SK-MEL-5 (cell line): ENCODE measurements around the gene BIRC7. TPM values are rescaled to one million over a fixed set of nuclear protein-coding genes. Genes with fewer than 3 reads are reported as not detected.
A peak's percentile ranks its signal among the peaks of the same experiment; 100 is the strongest.

Source experiments
- DNase-seq: peaks from one replicate; pipeline ENCODE4 v3.0.0-alpha.2; 2016; ENCODE audit warnings: low read depth, low spot score
- in situ Hi-C: cut with HindIII; loops from 2 replicates; pipeline ENCODE4 v1.10.0; 2016; ENCODE audit warnings: low sequenced_read_pairs, high pct_unique_total_duplicates, low pct_unique_long_range_greater_than_20kb
- polyA plus RNA-seq, 2 experiments: library from polyadenylated mRNA; depleted of rRNA; stranded (reverse); fragments of >200 nt; gene quantifications; 2 replicates each; pipeline ENCODE4 v1.2.3, GENCODE V29; 2015
- total RNA-seq: library from RNA; depleted of rRNA; stranded (reverse); fragments of >200 nt; shearing (Covaris generic); gene quantifications from 2 replicates; pipeline ENCODE4 v1.2.3, GENCODE V29; 2014; rRNA removed

The BIRC7 gene, protein sequence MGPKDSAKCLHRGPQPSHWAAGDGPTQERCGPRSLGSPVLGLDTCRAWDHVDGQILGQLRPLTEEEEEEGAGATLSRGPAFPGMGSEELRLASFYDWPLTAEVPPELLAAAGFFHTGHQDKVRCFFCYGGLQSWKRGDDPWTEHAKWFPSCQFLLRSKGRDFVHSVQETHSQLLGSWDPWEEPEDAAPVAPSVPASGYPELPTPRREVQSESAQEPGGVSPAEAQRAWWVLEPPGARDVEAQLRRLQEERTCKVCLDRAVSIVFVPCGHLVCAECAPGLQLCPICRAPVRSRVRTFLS
- 7.7 and 12.3 TPM in 2 replicates for total RNA-seq
- polyA plus RNA-seq (2015; cell fraction: cytosol; rRNA removed) = 8.4 and 9.4 TPM in 2 replicates
- polyA plus RNA-seq (2015; cell fraction: nucleus; rRNA removed) = 69.9 and 108 TPM in 2 replicates

DNA sequence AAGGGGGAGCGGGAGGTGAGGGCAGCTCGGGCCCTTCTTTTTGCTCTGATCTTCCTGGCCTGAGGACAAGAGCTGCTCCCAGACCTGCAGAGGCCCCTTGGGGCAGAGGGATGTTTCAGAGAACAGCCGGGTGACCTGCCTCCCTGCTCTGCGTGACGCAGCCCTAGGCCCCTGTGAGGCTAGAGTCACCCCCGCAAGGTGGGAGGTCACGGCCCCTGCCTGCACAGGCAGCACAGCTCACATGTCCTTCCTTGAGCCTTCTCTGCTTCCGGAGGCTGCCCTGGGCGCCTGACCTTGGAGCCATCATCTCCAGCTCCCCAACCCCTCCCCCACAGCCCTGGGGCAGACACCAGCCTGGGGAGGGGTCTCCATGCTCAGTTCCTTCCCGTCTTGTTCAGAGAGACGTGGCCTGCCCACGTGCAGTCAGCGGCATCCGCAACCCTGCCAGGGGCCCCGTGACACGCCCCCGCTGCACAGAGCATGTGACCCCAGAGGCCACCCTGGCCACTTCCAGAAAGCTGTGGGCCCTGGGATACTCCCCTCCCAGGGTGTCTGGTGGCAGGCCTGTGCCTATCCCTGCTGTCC lies at the start of gene BIRC7:
TSS of gene BIRC7 (plus strand) at position 507 of the 585 bp plus-strand sequence. CDS start 192 bp downstream, outside the sequence.
- DNase-seq = peak; percentile 37
- in situ Hi-C loops = no loop called here

DNA sequence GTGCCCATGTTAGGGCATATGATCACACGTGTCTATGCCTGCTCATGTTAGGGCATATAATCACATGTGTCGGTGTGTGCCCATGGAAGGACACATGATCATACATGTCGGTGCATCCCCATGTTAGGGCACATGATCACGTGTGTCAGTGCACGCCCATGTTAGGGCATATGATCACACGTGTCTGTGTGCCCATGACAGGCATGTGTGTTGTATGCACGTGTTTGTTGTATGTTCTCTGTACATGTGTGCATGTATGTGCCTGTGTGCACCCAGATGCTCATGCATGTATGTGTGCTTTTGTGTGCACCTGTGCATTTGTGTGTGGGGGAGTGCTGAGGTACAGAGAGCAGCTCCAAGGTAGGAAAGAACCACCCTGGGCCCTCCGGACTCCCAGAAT lies 49.6 kb upstream of the BIRC7 start:
- in situ Hi-C loops = no loop called here
- no peak for DNase-seq

DNA sequence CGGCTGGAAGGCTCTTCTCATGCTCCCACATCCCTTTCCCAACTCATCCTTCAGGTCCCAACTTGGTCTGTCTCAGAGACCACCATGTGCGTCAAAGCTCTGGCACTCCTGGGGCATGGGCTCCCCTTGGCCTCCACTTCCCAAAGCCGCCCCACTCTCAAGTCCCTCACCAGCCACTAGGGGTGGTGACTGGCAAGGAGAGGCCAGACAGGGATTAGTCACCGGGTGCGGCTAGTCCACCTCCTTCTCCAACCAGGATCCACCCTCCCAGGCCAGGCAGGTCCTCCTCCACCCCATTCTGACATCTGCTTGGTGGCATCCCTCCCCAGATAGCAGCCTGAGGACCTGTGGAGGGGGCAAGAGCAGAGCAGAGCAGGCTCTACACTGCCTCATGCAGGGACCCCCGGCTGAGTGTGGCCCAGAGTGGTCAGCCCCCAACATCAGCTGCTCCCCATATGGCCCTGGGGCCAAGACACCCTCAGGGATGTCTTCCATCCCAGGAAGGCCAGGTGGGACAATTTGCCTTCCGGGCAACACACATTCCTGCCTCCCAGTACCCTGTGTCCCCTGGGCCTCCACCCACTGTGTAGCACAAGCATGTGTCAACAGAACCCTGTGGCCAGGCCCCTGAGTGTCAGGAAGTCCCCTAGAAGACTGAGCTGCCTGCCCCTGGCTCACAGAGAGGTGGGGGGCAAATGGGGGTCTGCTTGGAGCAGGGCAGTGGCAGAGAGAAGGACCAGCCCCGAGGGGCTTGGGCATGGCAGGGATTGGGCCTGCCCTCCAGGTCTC lies 49.0 kb upstream of the BIRC7 start:
- no peak for DNase-seq
- in situ Hi-C loops = no loop called here

DNA sequence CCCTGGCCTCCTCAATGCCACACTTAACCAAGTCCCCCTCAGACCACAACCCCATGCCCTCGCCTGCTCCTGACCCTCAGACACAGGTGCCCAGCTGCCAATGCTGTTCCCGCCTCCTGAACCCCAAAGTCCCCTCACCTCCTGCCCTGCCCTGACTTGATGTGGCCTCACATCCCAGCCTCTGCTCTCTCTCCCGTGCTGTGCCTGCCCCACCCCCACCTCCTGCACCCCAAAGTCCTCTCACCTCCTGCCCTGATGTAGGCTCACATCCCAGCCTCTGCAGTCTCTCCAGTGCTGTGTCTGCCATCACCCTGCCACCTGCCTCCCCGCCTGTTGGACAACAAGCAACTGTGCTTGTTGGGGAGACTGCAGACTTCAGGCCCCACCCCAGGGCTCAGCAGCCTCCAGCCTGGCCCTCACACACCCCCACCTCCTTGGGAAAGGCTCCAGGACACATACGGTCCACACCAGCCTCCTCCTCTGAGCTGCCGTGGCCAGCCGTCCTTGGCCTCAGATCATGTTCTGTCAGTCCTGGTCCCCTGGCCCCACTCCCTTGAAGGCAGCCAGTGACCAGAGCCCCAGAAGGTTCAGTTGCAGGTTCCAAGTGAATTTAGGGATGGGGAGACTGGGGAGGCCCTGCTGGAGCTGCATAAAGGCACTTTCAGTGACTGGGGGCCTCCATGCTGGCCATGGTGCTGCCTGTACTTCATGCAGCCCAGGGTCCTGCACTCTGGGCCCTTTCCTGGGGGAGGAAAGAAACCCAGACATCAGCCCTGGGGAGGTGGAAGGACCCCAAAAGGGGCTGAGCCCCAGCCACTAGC lies 48.2 kb upstream of the BIRC7 start:
- in situ Hi-C loops = no loop called here

DNA sequence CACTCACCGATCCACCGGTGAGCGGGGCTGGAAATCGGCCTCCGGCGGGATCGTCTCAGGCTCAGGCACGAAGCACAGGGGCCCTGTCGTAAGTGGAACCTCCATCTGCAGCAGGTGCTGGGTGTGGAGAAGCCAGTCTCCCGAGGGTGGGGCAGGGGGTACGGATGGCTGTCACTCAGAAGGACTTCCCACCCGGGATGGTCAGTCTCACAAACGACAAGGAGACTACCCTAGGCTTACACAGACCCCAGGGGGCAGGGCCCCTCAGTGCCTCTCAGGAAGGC lies 47.6 kb upstream of the BIRC7 start:
- DNase-seq = no peak
- in situ Hi-C loops = no loop called here

More for the DNA sequence above, 48.2 kb upstream of the BIRC7 start:
- no peak for DNase-seq

DNA sequence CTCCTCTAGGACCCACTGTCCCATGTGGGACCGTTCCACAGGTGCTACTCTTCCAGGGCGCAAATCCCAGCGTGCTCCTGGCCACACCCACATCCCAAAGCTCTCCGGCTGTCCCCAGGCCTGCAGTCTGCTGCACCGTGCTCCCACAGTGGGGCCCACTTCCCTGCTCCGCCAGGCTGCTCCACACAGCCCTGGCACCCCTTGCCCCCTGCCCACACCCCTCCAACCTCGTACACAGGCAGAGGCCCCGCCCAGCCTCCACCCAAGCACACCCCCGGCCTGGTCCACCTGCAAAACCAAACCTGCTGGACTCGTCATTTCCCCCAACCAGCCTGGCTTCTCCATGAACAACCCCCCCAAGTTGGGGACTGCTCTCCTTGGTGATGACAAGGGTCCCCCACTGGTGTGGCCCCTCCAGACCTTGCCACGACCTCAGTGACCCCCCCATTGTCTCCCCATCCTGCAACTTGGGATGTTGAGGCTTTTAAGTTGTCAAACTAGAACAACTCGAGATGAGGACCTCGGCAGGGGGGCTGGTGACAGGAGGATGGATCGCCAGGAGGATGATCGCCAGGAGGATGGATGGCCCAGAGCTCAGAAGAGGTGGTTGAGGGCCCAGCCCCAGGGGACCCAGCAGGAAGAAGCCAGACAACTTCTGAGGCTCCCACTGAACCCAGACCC lies 46.9 kb upstream of the BIRC7 start:
- DNase-seq = no peak
- in situ Hi-C loops = no loop called here

DNA sequence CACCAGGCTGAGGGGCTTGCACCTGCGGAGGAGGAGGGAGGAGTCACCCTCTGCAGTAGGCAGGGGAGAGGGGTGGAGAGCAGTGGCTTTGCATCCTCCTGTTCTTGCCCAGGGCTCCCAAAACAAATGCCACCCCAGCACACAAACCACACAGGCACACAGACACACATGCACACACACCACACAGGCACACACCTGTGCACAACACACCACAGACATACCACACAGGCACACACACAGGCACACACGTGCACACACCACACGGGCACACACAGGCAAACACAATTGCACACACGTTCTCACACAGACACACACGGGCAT lies 46.4 kb upstream of the BIRC7 start:
- in situ Hi-C loops = no loop called here
- DNase-seq = no peak

DNA sequence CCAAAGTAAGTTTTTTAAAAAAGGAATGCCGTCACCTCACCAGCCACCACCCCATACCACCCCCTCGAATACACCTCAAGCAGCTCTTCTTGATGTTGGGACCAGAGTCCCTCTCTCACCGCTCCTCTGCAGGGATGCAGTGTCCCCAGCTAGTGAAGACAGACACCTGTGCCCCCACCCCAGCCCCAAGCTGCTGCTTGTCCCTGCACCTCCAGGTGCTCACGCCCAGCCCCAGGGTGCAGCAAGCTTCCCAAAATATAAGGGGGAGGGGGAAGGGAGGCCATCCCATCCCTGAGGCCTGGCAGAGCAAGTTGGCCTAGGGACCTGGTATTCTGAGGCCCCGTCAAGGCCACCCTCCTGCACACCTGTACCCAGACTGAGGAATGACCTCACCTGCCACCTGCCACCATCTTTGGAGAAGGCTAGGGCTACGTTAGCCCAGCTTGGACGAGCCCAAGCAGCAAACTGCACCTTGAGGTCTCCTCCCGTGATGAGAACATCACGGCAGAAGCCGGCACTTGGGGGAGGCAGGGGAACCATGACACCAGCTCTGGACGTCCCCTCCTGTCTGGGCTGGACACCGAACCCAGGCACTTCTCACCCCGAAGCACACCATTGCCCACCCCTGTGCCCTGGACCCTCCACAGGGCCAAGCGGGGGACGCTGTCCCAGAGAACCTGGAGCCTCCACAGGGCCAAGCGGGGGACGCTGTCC lies 45.7 kb upstream of the BIRC7 start:
- DNase-seq = no peak
- in situ Hi-C loops = no loop called here

DNA sequence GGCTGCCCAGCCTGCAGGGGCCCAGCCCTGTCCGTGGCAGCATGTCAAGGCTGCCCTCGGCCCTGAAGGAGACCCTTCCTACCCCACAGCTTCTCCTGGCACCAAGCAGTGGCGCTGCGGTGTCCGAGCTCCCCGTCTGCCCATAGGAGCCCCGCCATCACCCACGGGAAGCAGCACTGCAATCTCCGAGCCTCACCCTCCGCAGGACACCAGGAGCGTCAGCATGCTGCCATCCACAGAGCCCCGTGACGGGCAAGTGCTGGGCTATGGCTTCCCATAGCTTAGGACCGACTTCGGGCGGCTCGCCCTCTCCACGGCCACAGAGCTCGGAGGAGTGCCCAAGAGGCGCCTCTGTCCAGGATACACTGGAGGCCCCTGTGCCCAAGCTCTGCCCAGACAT lies 44.9 kb upstream of the BIRC7 start:
- in situ Hi-C loops = no loop called here
- DNase-seq = no peak

DNA sequence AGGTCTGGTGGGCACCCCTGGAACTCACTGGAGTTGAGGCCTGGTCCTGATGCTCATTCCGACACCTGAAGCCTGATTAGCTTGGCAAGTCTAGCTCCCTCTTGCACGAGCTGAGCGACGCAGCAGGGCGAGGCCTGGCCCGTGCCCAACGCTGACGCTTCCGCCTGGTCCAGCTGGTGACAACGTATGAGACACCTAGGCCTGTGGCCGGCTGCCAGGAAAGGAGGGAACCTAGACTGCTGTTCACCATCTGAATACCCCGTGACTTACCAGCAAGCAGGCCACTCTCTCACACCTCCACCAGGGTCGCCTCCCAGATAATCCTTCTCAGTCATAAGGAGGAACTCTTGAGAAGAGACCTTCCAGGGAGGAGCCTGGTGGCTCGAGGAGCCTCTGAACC lies 44.3 kb upstream of the BIRC7 start:
- in situ Hi-C loops = no loop called here

DNA sequence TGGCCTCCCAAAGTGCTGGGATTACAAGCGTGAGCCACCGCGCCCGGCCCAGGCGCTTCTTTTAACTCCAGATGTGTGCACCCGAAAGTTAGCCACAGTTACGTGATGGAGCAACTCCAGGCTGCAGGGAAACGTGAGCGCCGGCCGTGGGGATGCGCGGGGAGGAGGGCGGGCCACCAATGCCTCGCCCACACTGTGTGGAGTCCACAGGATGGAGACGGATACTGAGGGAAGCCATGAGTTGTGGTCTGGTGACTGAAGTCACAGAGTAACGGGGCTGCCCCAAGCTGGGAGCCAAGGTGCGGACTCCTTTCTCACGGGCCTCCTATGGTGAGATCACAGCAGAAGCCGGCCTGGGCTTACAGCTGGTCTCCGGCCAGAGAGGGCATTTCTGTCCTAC lies 43.0 kb upstream of the BIRC7 start:
- no peak for DNase-seq
- in situ Hi-C loops = no loop called here

More for the DNA sequence above, 44.3 kb upstream of the BIRC7 start:
- no peak for DNase-seq

DNA sequence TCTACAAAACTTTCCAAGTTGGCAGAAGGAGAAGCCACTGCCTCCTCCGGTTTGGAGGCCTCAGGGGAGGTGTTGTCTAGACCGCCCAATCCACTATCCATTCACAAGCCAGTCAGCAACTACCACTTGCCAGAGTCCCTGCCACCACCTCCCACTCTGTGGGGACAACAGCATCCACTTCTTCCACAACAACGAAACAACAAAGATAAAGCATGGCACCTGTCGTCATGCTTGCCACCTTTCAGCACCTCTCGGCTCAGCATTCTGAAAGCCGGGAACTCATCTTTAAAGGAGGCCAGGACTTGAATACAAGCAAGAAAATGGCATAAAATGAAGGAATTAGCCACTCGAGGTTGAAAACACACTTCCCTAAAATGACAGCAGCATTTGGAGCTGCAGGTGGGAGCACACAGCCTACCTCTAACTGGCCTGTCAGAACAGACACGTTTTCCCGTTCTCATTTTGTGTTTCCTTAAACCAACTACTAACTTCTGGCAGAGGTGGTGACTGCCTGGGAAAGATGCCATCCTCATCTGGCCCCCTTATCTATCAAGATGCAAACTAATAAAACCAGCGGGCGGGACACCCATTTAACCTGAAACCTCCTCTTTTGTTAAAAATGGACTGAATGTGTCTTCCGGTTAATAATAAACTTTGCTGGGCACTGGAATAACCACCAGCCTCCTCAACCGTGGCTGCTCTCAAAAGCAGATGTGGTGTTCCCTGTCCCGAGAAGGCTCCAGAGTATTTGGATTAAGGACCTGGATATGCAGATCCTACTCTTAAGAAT lies 41.5 kb upstream of the BIRC7 start:
- no peak for DNase-seq
- in situ Hi-C loops = no loop called here

DNA sequence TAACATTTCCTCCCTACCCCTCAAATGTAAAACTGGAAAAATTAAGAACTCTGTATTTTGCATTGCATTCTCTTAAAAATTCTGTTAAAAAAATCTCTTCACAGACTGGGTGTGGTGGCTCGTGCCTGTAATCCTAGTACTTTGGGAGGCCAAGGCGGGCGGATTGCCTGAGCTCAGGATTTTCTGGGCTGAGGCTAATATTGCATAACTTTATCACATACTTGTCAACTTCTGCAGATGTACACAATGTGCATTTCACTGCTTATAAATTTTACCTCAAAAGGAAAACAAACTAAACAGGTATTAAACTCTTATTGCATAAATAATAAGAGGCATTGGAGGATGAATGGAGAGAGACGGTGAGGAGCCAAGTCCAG lies 40.9 kb upstream of the BIRC7 start:
- in situ Hi-C loops = no loop called here

DNA sequence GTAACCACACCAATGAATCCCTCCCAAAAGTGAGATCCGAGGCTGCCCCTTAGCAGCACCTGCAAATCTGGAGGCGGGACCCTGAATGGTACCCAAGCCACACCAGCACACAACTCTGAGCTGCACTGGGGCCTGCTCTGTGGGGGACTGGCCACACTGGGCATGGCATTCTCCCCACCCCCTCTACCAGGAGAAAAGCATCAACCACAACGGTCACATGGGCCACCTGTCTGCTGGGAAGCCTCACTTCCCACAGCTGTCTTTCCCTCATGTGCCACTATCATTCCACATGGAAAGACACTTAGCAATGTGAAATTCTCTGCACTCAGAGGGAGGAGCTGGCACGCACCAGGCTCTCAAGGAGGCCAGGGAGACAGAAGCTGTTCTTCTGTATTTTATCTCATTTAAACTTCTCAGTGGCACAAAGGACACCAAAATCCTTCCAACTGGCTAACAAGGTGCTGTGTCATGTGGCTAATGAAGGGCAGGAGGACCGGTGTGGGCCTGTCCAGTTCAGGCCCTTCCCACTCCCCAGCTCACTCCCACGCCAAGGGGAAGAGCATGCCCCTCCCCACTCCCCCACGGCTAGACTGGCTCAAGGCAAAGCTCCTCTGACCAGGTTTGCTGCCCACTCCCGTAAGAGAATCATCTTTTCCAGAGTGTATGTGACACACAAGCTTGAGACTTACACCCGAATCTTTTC lies 38.8 kb upstream of the BIRC7 start:
- DNase-seq = no peak
- in situ Hi-C loops = no loop called here

More for the DNA sequence above, 40.9 kb upstream of the BIRC7 start:
- no peak for DNase-seq

DNA sequence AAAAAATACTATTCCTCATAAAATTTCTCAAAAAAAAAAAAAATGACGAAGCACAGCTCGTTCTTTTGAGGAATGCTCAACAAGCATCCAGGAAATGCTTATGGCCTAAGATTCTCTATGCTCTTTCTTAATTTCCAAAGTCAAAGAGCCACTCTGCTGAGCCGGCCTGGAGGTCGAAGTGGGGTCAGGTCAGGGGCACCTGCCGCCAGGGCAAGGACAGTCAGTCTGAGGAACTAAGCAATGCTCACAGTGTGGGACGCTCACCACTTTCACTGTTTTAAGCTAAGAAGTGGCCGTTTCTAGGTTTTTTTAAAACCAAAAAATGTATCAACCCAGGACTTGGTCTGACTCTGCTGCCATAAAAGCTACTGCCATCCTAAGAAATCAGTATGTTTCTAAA lies 37.1 kb upstream of the BIRC7 start:
- in situ Hi-C loops = no loop called here

DNA sequence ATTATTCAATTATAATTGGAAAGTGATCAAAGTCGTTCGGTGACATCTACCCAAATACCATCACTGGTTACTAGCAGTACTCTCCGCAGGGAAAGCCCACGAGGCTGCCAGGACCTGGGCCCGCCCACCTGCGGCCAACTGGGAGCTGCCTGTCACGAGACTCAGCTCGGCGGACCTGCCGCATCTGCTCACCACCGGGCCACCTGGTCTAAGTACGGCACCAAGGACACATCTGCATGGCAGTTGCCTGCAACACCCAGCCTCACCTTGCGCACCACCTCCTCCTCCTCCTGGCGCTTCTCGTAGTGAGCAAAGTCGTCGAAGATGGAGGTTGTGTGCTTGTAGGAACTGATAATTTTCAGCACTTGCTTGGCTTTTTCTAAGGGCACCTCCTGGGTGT lies 33.7 kb upstream of the BIRC7 start:
- in situ Hi-C loops = no loop called here

More for the DNA sequence above, 37.1 kb upstream of the BIRC7 start:
- no peak for DNase-seq

More for the DNA sequence above, 33.7 kb upstream of the BIRC7 start:
- DNase-seq = no peak
